NCI-H1694 (cell line): ENCODE data around the gene SMURF1.

ENCODE experiments used
- DNase-seq: peaks from one replicate; lab custom pipeline; 2025; lab: John Stamatoyannopoulos, UW

Gene SMURF1

DNA sequence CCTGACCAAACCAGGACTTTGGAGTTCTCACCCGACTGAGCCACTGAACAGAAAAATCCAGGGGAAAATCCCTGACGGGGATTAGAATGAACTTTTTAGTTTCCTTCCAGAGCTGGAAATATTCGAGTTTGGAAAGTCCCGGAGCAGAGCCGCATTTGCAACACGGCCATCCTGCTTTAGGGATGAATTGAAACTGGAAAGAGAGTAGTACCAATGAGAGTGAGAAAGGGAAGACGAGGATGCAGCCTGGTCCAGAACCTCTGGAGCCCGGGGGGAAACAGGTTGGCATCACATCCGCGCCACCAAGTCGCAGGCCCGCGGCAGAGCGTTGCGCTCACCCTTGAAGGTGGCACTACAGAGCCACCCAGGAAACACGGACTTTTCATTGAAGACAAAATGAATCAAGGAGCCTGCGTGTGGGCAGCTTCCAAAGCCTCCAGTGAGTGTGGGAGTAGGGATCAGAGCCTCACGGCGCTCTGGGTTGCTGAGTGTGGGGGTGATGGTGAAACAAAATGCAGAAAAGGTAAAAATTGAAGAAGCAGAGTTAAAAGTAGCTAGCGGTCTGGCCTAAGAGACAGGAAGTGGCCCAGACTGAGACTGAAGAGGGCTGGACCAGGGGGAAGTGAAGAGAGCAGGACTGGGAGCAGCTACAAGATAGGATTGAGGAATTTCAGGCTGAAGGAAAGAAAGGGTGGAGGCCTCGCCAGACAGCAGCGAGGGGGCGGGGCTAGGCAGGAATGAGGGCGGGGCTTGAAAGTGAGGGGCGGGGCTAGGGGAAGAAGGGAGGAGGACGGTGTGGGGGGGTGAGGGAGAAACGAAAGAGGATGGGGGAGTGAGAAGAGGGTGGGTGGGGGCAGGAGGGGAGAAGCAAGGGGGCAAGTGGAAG, 1.8 kb downstream of the SMURF1 start:
- no peak for DNase-seq

DNA sequence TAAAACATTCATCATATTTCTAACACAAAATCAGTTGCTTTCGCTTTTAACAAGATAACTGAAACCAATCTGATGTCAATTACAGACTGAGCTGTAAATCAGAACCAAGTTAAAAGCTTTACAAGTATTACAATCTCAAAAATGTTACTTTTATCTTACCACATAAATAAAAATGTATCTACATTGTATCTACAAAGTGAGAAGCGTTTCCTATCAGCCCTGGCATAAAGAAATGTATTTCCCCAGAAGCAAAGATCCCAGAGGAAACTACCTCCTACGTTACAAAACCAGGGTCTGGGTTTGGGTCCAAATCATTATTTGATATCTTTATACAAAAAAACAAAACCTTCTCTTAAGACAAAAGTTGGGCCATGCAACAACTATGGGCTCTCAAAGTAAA, 2.6 kb downstream of the SMURF1 start:
- no peak for DNase-seq

DNA sequence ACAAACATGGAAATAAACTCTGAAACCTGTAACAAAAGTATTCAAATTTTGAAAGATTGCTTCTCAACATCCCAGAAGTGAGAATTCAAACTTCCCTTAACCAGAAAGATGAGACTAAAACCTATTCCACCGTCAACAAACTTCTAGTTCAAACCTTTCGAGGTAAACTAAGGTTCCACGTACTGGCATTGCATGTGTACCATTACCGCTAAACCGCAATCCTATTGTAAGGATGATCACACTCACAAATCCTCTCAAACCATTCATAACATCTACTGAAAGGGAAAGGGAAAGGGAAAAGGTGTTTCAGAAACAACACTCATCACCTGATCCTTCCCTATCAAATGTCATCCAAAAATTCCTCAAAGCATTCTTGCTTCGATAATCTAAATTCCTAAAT, 3.1 kb downstream of the SMURF1 start:
- no peak for DNase-seq

DNA sequence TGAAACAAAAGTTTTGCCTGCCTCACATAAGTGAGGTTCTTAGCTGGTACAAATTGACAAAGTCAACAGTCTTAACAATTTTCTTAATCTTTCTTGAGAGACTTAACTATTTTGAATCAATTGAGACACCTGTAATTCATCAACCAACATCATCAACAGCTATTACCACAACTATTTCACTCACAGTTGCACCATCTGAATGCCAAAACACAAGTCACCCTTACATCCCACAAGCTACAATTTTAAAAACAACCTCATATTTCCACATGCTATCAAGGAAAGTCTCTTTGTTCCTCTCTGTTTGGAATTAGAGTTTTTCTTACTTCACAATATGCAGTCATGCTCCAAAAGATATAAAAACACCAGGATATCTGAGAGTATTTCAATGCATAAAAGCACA, 4.9 kb downstream of the SMURF1 start:
- DNase-seq: no peak

DNA sequence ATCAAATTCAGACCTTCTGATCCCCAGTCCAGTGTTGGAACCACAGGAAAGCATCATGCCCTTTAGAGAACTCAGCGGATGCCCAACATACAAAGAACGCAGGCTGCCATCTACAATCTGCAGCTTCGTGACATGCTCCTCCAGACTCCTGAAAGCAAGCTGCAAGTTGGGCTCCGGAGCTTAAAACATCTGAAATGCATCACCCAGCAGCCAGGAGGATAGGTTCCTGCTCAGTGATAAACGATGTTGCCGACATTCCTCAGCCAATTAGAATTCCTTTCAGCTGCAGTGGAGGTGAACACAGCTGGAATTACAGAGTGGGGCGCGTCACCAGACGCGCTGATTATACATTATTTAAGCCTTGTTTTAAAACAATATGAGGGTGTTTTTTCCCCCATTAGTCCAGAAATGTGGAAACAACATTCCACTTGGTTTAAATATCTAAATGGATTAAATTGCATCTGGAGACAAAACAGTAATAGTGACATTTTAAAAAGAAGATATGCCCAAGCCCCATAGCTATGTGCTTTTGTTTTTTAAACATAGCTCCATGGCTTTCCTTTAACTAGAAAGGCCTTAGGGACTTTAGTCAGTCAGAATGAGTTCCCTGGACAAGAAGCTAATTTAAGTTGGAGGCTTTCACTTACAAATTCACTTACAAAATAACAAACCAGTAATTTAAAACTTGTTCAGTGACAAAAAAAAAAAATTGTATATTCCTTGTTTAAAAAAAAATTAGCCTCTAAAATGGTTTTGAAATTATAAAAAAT, 6.3 kb downstream of the SMURF1 start:
- no peak for DNase-seq

DNA sequence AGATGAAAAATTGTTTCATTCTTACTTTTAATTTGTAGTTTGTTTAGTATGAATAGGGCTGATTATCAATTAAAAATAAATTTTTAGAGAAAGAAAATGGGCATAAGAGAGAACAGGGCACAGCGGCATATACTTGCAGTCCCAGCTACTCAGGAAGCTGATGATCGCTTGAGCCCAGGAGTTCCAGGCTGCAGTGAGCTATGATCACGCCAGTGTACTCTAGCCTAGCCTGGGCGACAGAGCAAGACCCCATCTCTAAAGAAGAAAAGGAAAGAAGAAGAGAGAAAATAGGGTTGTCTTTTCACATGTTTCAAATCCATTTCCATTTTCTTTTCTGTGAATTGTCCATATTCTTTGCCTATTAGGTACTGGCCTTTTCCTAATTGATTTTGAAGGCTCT, 8.0 kb downstream of the SMURF1 start:
- DNase-seq: no peak

DNA sequence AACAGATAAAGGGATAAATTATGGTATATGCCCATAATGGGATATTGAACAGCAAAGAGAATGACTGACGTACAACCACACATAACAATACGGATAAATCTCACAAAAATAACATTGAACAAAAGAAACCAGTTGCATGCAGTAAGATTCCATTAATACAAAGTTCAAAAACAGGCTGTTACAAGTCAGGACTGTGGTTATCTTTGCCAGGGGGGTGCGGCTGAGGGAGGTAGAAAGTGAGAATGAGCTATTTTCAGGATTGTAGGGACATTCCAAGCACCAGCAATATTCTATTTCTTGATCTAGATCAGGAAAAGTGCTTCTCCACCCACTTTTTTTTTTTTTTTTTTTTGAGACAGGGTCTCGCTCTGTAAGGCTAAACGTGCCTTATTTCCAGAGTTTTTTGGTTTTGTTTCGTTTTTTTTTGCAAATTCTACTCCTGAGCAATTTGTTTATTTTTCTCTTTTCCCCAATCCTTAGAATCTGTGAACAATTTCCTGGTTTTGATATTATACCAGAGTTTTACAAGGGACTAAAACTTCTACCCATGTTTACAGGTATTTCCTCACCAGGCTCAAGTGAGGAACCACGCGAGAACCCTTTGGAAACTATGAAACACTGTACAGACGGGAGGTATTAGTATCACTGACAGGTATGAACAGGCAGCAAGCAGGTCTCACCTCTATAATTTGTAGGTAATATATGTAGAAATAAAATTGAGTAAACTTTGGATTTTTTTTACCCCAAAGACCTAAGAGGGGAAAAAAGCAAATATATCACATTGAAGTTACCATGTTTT, 9.9 kb downstream of the SMURF1 start:
- no peak for DNase-seq

DNA sequence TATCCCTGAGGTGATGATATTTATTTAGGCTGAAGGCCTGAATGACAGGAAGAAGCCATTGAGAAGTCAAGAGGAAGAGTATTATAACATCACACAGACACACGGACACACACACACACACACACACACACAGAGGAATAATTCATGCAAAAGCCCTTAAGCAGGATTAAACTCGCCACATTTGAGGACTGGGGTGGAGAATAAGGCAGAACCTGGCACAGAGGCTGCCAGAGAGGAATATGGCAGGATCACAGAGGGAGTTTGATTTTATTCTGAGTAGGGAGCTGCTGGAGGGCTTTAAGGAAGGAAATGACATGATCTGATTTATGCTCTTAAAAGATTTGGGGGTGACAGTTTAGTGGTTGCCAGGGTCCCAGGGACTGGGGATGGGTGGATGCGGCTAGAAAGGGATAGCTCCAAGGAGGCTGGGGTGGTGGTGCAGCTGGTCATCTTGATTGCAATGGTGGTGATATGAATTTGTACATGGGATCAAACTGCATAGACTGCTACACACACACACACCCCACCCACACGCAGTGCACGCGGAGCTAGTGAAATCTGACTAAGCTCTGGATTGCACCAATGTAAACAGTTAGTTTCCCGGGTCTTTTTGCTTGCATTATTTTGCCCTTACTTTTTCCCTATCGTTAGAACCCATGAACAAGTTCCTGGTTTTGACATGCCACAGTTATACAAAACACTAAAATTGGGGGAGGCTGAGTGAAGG, 11.2 kb downstream of the SMURF1 start:
- no peak for DNase-seq

DNA sequence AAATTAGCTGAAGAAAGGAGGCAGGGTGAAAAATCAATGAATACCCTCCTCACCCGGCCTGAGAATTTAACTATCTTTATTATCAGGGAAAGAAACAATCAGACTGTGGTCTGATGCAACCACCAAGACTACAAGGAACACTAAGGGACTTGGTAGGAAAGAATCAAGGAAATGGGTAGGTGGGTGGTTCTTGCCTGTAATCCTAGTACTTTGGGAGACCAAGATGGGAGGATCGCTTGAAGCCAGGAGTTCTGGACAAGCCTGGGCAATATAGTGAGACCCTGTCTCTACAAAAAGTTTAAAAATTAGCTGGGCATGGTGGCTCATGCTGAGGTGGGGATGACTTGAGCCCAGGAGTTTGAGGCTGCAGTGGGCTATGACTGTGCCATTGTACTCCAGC, 12.6 kb downstream of the SMURF1 start:
- DNase-seq: no peak

DNA sequence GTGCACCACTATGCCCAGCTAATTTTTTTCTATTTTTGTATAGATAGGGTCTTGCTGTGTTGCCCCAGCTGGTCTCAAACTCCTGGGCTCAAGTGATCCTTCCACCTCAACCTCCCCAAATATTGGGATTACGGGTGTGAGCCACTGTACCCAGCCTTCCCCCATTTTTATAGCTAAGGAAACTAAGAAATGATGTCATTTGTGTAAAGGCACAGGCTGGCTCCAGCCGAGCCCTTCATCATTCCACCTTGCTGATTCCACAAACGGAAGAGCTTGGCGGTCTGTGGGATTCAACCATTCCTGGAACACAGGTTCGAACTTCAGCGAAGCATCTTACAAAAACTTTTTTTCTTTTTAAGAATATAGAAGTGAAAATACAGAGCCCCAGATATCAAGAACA, 14.4 kb downstream of the SMURF1 start:
- no peak for DNase-seq

DNA sequence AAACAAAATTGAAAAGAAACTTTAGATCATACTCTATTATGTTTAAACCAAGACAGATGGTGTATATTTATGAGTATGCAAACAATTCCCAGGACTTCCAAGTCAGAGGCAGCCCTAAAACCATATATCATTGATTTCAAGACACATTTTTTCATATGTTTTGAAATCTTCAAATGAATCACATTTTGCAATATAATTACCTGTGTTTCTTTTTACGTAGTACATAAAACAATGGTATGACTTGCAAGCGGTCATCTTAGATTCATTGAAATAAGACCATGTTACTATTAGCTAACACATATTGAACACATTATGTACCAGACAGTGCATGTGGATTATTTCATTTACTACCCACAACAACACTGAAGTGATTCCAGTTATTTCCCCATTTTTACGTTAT, 14.9 kb downstream of the SMURF1 start:
- no peak for DNase-seq

DNA sequence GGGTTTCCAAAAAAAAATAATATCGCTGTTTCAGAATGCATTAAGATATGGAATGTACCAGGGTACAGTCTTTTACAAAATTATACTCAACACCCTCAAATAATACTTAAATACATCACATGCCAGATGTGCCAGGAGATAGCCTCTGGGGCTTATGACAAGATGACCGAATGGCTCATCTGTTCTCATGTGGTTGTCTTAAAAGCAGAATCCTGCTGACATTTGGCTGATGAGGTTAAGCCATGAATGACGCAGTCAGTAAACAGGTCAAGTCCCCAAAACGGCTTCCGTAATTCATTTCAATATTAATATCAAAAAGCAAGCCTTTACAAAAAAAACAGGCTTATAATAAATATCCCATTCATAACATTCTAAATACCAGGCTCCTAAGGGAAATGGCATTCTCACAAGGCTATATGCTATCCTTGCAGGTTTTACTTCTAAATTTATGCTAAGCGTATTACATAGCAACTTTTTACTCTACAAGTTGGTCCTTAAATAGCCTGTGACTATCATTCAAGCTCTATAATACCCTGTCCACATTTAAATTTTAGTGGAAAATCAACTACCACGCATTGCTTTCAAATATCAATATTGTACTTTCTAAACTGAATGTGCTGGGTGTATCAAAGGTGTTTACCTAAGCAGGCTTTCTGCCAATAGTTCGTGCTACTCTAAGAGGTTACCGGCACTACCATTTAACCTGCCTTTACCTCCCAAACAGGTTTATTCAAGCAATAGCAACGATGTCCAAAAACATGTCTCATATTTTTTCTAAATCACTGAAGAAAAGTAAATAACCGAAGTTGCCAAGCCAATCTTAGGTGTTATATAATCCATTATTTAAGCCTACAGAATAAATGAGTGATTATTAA, 15.6 kb downstream of the SMURF1 start:
- DNase-seq: no peak

DNA sequence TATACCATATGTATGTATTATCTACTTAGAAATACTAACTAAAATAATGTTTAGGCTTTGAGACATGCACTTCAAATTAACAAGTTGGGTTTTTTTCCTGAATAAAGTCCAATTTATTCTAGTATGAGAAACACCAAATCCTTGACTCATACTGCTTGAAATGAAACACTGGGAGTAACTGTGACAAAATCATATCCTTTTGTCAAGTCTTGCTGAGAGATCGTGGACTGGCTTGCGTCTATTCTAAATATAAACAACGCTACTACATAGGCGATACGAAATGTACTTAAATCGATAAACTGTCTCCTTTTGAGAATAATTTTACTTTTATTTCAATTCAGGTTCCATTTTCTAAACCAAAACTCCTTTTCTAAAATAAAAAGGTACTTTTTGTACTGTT, 16.3 kb downstream of the SMURF1 start:
- DNase-seq: no peak

DNA sequence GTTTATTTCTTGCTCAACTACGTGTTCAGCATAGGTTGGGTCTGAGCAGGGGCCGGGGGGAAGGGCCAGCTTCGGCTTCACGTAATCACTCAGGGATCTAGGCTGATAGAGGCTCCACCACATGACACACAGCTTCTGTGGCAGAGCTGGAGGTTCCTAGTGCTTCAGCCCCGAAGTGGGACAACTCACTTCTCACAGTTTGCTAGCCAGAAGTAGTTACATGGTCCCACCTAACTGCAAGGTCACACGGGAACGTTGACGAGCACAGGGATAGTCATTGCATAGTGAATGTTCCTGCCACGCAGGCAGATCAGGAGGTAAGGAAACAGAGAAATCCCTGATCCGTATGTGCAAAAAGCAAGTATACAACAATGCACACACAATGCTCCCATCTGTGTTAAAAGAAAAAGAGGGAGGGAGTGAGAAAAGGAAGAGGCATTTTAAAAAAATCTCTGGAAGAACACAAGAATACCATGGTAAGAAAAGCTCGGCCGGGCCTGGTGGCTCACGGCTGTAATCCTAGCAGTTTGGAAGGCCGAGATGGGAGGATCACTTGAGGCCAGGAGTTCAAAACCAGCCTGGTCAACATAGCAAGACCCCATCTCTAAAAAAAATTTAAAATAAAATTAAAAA, 16.9 kb downstream of the SMURF1 start:
- DNase-seq: no peak

DNA sequence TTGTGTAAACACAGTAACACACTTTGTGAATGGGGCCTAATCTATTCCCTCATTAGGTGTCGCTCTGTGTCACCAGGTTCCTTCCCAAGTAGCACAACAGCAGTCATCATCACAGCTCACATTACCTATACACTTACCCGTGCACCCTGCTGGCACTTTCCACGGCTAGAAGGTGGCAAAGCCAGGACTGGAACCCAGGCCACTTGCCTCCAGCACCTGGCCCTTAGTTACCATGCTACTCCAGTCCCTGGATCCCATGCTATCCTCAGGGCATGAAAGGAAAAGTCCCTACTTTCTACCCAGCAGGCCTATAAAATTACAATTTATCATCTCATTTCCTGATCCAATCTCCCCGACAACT, 18.4 kb downstream of the SMURF1 start:
- no peak for DNase-seq

DNA sequence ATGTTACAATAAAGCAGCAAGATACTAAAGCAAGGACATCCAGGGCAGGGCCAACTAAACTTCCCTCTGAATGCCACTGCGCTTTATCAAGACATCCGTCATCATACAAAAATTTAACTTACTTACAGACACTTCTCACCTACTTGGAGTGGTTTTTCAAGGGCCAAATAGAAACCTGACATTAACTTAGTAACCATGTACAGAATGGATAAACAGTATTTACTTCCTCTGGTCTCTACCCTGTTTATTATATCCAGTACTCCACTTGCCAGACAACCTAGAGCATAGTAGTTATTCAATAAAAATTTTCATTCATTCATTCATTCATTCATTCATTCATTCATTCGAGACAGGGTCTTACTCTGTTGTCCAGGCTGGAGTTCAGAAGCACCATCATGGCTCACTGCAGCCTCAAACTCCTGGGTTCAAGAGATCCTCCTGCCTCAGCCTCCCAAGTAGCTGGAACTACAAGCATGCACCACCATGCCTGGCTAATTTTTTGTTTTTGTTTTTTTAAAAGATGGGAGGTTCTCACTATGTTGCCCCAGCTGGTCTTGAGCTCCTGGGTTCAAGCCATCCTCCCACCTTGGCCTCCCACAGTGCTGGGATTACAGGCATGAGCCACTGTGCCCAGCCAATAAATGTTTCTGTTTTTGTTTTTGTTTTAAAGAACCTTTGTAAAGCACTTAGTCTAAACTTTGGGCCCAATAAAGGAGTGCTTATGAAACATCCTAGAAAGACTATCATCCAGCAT, 19.0 kb downstream of the SMURF1 start:
- DNase-seq: no peak

DNA sequence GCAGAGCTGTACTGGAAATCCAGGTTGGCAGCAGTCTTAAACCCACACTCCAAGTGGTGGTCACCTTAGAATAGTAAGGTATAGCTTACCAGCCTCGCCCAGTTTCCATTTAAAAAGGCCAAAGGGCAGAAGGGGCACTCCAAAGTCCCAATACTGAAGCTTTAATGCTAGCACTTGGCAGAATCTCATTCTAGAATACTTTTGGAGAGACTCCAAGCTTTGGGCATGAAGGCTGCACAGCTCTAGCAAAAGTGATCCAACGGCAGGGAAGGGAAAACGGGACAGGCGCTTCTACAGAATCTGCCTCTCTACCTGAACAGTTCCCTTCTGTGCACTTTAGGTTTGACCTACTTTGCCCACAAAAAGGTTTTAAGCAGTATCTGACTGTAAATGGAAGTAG, 19.7 kb downstream of the SMURF1 start:
- no peak for DNase-seq

DNA sequence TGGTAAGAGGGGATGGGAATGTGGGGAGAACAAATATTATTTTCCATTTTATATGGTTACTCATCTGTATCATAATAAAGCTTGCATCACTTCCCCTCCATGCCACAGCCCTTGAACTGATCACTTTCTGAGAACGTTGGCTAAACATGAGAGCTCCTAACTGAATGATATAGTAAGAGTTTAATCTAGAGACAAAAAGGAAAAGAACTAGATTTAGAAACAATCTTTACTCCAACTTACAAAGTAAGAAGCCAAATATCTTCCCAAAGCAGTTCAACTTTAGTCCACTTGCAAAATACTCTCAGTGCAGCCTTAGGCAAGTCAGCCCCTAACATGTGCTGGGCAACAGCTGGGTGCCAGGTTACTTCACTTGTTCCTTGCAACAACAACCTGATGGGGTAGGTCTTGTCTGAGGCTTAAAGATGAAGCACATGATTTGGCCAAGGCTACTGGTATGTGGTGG, 20.3 kb downstream of the SMURF1 start:
- no peak for DNase-seq

DNA sequence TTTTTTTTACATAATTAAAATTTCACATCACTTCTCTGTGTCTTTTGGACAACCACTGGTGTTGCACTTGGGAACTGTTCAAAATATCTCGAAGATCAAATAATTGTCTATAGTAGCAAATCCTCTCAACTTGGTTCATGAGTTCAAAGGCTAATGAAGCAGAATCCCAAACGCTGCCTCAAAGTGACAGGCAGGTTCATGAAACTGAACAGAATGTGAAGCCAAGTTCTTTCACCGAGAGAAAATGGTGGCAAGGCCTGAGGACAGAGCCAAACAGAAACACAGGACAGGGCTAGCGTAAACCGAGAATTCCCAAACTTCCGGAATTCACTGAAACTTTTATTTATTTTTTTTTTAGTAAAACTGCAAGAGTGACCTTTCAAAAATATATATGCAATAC, 21.1 kb downstream of the SMURF1 start:
- DNase-seq: no peak
